CD4-positive, alpha-beta memory T cell (primary cell): ENCODE data around the gene SMYD3. TPM values are rescaled to one million over a fixed set of nuclear protein-coding genes. Genes with fewer than 3 reads are reported as not detected.

Experiments
- CTCF ChIA-PET: fragments of 350-600 bp; sonication (Branson Sonifier 250); formaldehyde crosslinking; loops from one replicate; lab custom pipeline; 2021; ENCODE audit warnings: inconsistent platforms; ENCODE audit not compliant: partially characterized antibody; lab: Charles Lee
- POLR2A ChIA-PET: fragments of 350-600 bp; sonication (Branson Sonifier 250); formaldehyde crosslinking; loops from one replicate; lab custom pipeline; 2021; ENCODE audit not compliant: partially characterized antibody; lab: Charles Lee
- DNase-seq, 5 donors: peaks; one replicate each; pipeline versions ENCODE4 v3.0.0 to v3.0.0-alpha.2; 2020 to 2022; ENCODE audit warnings: mixed read lengths in 1 of 5
- H3K27ac ChIP-seq: one replicate; pipeline ENCODE4 v1.7.0; 2013; ENCODE audit warnings: low read depth, low read length
- H3K27me3 ChIP-seq: 2 replicates; pipeline ENCODE4 v1.7.0; 2013; ENCODE audit warnings: mild to moderate bottlenecking, low read length, moderate library complexity; ENCODE audit not compliant: insufficient read depth
- H3K36me3 ChIP-seq: 2 replicates; pipeline ENCODE4 v1.7.0; 2013; ENCODE audit warnings: mild to moderate bottlenecking, low read length, moderate library complexity; ENCODE audit not compliant: insufficient read depth
- H3K4me1 ChIP-seq: 2 replicates; pipeline ENCODE4 v1.7.0; 2013; ENCODE audit warnings: mild to moderate bottlenecking, low read length, moderate library complexity; ENCODE audit not compliant: insufficient read depth
- H3K4me3 ChIP-seq, 2 donors: one replicate each; pipeline ENCODE4 v1.7.0; 2013; ENCODE audit warnings: low read length in 2 of 2, mild to moderate bottlenecking in 1 of 2
- H3K9me3 ChIP-seq, 2 donors: one replicate each; pipeline ENCODE4 v1.7.0; 2013; ENCODE audit warnings: low read length in 2 of 2, control low read depth in 1 of 2; ENCODE audit not compliant: control insufficient read depth in 1 of 2
- H3K27ac Mint-ChIP-seq, 7 donors: one replicate each; pipeline ENCODE4 v1.8.0; 2020 to 2021; ENCODE audit warnings: mixed read lengths in 7 of 7, mild to moderate bottlenecking in 6 of 7, inconsistent platforms in 3 of 7, moderate library complexity in 3 of 7
- H3K27me3 Mint-ChIP-seq, 2 donors: one replicate each; pipeline ENCODE4 v1.8.0; 2020 to 2021; ENCODE audit warnings: mixed read lengths in 2 of 2
- H3K36me3 Mint-ChIP-seq, 2 donors: one replicate each; pipeline ENCODE4 v1.8.0; 2020 to 2021; ENCODE audit warnings: mixed read lengths in 2 of 2, inconsistent platforms in 1 of 2, mild to moderate bottlenecking in 1 of 2
- H3K4me1 Mint-ChIP-seq, 4 donors: one replicate each; pipeline ENCODE4 v1.8.0; 2020 to 2021; ENCODE audit warnings: mixed read lengths in 4 of 4, mild to moderate bottlenecking in 1 of 4
- H3K4me3 Mint-ChIP-seq, 8 donors: one replicate each; pipeline ENCODE4 v1.8.0; 2020 to 2021; ENCODE audit warnings: mixed read lengths in 8 of 8, mild to moderate bottlenecking in 7 of 8, moderate library complexity in 6 of 8, inconsistent platforms in 3 of 8
- H3K9me3 Mint-ChIP-seq, 8 donors: one replicate each; pipeline ENCODE4 v1.8.0; 2020 to 2021; ENCODE audit warnings: mixed read lengths in 8 of 8, mild to moderate bottlenecking in 5 of 8, inconsistent platforms in 3 of 8, moderate library complexity in 1 of 8
- intact Hi-C: fragments of 100-400 bp; cut with micrococcal nuclease; formaldehyde crosslinking; loops from one replicate; pipeline ENCODE4 v1.15.1; 2023
- polyA plus RNA-seq, 2 donors: library from polyadenylated mRNA; unstranded; fragments of 300-500 nt; fragmentation: Illumina TruSeq; gene quantifications; one replicate each; pipeline ENCODE4 v1.2.3, GENCODE V29; 2021
- total RNA-seq, 2 experiments: library from RNA; stranded (reverse); gene quantifications; one replicate each; pipeline ENCODE4 v1.2.3, GENCODE V29; 2021

The SMYD3 gene
- total and polyA plus RNA-seq, 4 experiments from 2014 or later: 19.5 to 28.9 (median 22.9) TPM

GRCh38 chr1:245809361-245809760, 697.7 kb downstream of the SMYD3 start:
- intact Hi-C loops: no loop called here
- H3K4me3 Mint-ChIP-seq: no peak overlapping the region
- H3K9me3 Mint-ChIP-seq: no peaks in the 10 kb centered on the region
- H3K4me1 ChIP-seq: no peaks in the 10 kb centered on the region
- ChIA-PET POLR2A (no interaction called here), CTCF (no interaction called here)
- H3K4me1 Mint-ChIP-seq: peaks cover 0 to 13% (median 4%) of the 10 kb centered on the region in 4 donors
- no peak overlapping the region for H3K27ac Mint-ChIP-seq
- H3K36me3 ChIP-seq: no peaks in the 10 kb centered on the region
- no peak overlapping the region for H3K27ac ChIP-seq
- no peaks in the 10 kb centered on the region for H3K27me3 ChIP-seq
- H3K9me3 ChIP-seq: no peaks in the 10 kb centered on the region
- no peaks in the 10 kb centered on the region for H3K27me3 Mint-ChIP-seq
- no peak for DNase-seq
- peaks cover 0 to 9% of the 10 kb centered on the region in 2 donors for H3K36me3 Mint-ChIP-seq
- H3K4me3 ChIP-seq: no peak overlapping the region

DNA sequence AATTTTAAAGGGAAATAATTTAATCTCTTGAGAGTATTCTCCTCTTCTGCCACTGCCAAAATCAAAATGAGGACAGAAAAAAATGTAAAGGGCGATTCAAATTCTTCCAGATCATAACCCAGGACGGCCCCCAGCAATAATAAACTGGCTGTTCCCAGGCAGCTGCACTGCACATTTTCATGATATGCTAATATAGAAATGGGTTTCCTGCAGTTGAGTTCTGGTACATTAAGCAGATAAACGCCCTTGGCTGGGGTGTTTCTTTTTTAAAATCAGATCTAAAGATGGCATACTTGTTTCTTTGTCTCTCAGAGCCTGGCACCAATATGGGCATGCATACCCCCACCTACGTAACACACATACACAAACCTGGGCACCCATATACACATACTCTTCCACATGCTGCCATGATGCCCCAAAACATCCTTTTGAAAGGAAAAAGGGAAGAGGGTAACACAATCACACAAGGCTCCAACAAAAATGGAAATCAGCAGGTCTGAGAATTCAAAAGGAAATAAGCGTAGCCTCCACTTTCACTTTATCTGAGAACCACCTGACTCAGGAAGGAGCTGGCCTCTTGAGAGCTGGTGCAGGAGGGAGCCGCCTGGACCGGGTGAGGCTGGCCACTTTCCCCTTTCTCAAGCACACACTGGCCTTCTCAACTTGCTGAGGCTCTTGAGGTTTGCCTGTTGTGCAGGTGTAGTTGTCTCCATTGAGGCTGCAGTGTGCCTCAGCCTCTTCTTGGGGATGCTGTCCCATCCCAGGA, 698.9 kb downstream of the SMYD3 start:
- peak overlapping the region in 1 of 7 donors; percentile 13 for H3K27ac Mint-ChIP-seq
- no peaks in the 10 kb centered on the region for H3K36me3 ChIP-seq
- H3K4me3 Mint-ChIP-seq: peak overlapping the region in 2 of 8 donors; percentile 10 to 19
- peaks cover 0 to 13% (median 4%) of the 10 kb centered on the region in 4 donors for H3K4me1 Mint-ChIP-seq
- no peaks in the 10 kb centered on the region for H3K9me3 Mint-ChIP-seq
- ChIA-PET CTCF (no interaction called here), POLR2A (no interaction called here)
- peaks cover 2 to 13% of the 10 kb centered on the region in 2 donors for H3K36me3 Mint-ChIP-seq
- no peaks in the 10 kb centered on the region for H3K27me3 Mint-ChIP-seq
- H3K27ac ChIP-seq: no peak overlapping the region
- H3K4me3 ChIP-seq: no peak overlapping the region
- no peaks in the 10 kb centered on the region for H3K4me1 ChIP-seq
- no peaks in the 10 kb centered on the region for H3K27me3 ChIP-seq
- H3K9me3 ChIP-seq: no peaks in the 10 kb centered on the region
- DNase-seq: no peak
- intact Hi-C loops: no loop called here

- Mint-ChIP-seq H3K36me3 (peaks cover 2 to 16% of the 10 kb centered on the region in 2 donors), H3K9me3 (no peaks in the 10 kb centered on the region), H3K27ac (peak overlapping the region in 3 of 7 donors; percentile 5 to 66 (median 9)), H3K27me3 (no peaks in the 10 kb centered on the region), H3K4me1 (peaks cover 0 to 13% (median 4%) of the 10 kb centered on the region in 4 donors), H3K4me3 (peak overlapping the region in 1 of 8 donors; percentile 46)
- ChIA-PET CTCF (no interaction called here), POLR2A (no interaction called here)
- Histone ChIP-seq H3K4me1 (no peaks in the 10 kb centered on the region), H3K4me3 (no peak overlapping the region), H3K9me3 (no peaks in the 10 kb centered on the region), H3K27ac (no peak overlapping the region), H3K27me3 (no peaks in the 10 kb centered on the region), H3K36me3 (no peaks in the 10 kb centered on the region)
- DNase-seq: no peak
- intact Hi-C loops: no loop called here
Observed at GRCh38 chr1:245807306-245807705, 699.8 kb downstream of the SMYD3 start.

- H3K36me3 Mint-ChIP-seq: peaks cover 2 to 16% of the 10 kb centered on the region in 2 donors
- Histone ChIP-seq H3K27me3 (no peaks in the 10 kb centered on the region), H3K9me3 (no peaks in the 10 kb centered on the region), H3K4me1 (no peaks in the 10 kb centered on the region), H3K27ac (no peak overlapping the region), H3K36me3 (no peaks in the 10 kb centered on the region), H3K4me3 (no peak overlapping the region)
- peaks cover 0 to 1% (median 0%) of the 10 kb centered on the region in 8 donors for H3K9me3 Mint-ChIP-seq
- POLR2A ChIA-PET: no interaction called here
- no peak overlapping the region for H3K27ac Mint-ChIP-seq
- CTCF ChIA-PET: no interaction called here
- no peaks in the 10 kb centered on the region for H3K27me3 Mint-ChIP-seq
- H3K4me3 Mint-ChIP-seq: no peak overlapping the region
- H3K4me1 Mint-ChIP-seq: peaks cover 0 to 13% (median 4%) of the 10 kb centered on the region in 4 donors
- intact Hi-C loops: no loop called here
- no peak for DNase-seq
Observed at GRCh38 chr1:245805532-245805931, 701.5 kb downstream of the SMYD3 start.

DNA sequence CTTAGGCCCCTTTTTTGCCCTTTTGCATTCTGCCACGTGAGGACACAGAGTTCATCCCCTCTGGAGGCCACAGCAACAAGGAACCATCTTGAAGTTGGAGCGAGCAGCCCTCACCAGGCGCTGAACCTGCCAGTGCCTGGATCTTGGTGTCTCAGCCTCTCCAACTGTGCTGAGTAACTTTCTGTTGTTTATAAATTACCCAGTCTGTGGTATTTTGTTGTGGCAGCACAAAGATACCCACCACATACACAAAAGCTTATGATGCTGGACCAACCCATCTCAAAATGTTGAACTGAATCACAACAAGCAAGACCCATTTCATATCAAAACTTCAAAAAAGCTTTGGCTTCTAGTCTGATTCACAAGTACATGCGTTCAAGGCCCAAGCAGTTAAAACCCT, 702.4 kb downstream of the SMYD3 start:
- peaks cover 0 to 13% (median 4%) of the 10 kb centered on the region in 4 donors for H3K4me1 Mint-ChIP-seq

DNA sequence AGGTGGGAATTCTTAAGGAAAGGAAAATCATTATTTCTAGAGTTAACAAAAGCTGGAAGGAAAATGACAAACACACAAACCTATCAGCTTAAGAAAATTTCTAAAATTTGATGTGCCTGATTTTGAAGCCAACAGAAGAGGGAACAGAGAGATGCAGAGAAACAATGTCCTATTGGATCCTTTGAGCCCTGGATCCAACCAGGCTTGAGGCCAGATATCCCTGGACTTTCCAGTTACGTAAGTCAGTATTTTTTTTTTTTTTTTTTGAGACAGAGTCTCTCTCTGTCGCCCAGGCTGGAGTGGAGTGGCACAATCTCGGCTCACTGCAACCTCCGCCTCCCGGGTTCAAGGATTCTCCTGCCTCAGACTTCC, 703.4 kb downstream of the SMYD3 start:
- peak overlapping the region in 1 of 7 donors; percentile 17 for H3K27ac Mint-ChIP-seq
- H3K36me3 Mint-ChIP-seq: peaks cover 2 to 16% of the 10 kb centered on the region in 2 donors
- Histone ChIP-seq H3K4me3 (no peak overlapping the region), H3K27me3 (no peaks in the 10 kb centered on the region), H3K4me1 (no peaks in the 10 kb centered on the region), H3K27ac (no peak overlapping the region), H3K9me3 (no peaks in the 10 kb centered on the region), H3K36me3 (no peaks in the 10 kb centered on the region)
- peaks cover 0 to 2% (median 0%) of the 10 kb centered on the region in 8 donors for H3K9me3 Mint-ChIP-seq
- CTCF ChIA-PET: interaction anchor here (0.6 to 0.7 kb wide), 2 partner anchors 11 to 119 kb away, joined by 3 read pairs; no protein-coding TSS in a partner anchor
- POLR2A ChIA-PET: interaction anchor here (0.6 kb wide), 1 partner anchor 369 kb away, joined by 3 read pairs; no protein-coding TSS in a partner anchor
- no peaks in the 10 kb centered on the region for H3K27me3 Mint-ChIP-seq
- intact Hi-C loops: no loop called here
- H3K4me3 Mint-ChIP-seq: no peak overlapping the region
- DNase-seq: no peak
- H3K4me1 Mint-ChIP-seq: peaks cover 0 to 13% (median 3%) of the 10 kb centered on the region in 4 donors

More for the DNA sequence above, 702.4 kb downstream of the SMYD3 start:
- no peaks in the 10 kb centered on the region for H3K9me3 ChIP-seq
- H3K36me3 Mint-ChIP-seq: peaks cover 2 to 16% of the 10 kb centered on the region in 2 donors
- intact Hi-C loops: no loop called here
- no peaks in the 10 kb centered on the region for H3K4me1 ChIP-seq
- H3K36me3 ChIP-seq: no peaks in the 10 kb centered on the region
- POLR2A ChIA-PET: no interaction called here
- no peak overlapping the region for H3K27ac ChIP-seq
- H3K27me3 Mint-ChIP-seq: no peaks in the 10 kb centered on the region
- CTCF ChIA-PET: no interaction called here
- DNase-seq: no peak
- peaks cover 0 to 1% (median 0%) of the 10 kb centered on the region in 8 donors for H3K9me3 Mint-ChIP-seq
- no peaks in the 10 kb centered on the region for H3K27me3 ChIP-seq
- H3K27ac Mint-ChIP-seq: no peak overlapping the region
- H3K4me3 Mint-ChIP-seq: no peak overlapping the region
- no peak overlapping the region for H3K4me3 ChIP-seq

- Histone ChIP-seq H3K9me3 (no peaks in the 10 kb centered on the region), H3K4me3 (no peak overlapping the region), H3K27ac (no peak overlapping the region), H3K4me1 (no peaks in the 10 kb centered on the region), H3K36me3 (no peaks in the 10 kb centered on the region), H3K27me3 (no peaks in the 10 kb centered on the region)
- Mint-ChIP-seq H3K27me3 (no peaks in the 10 kb centered on the region), H3K27ac (no peak overlapping the region), H3K4me3 (no peak overlapping the region), H3K36me3 (peaks cover 2 to 13% of the 10 kb centered on the region in 2 donors), H3K9me3 (peaks cover 0 to 2% (median 0%) of the 10 kb centered on the region in 8 donors), H3K4me1 (peaks cover 0 to 9% (median 1%) of the 10 kb centered on the region in 4 donors)
- DNase-seq: no peak
- ChIA-PET CTCF (interaction anchor here (0.6 to 0.7 kb wide), 2 partner anchors 11 to 119 kb away, joined by 3 read pairs; no protein-coding TSS in a partner anchor), POLR2A (interaction anchor here (0.6 kb wide), 1 partner anchor 368 kb away, joined by 3 read pairs; no protein-coding TSS in a partner anchor)
- intact Hi-C loops: no loop called here
Observed at GRCh38 chr1:245802941-245803665, 704.0 kb downstream of the SMYD3 start.
